GM21381 (cell line): ENCODE data around the gene STOML1.
A peak's percentile ranks its signal among the peaks of the same experiment; 100 is the strongest.
"Not testable (repeated sequence)": the region's sequence is repeated elsewhere in the genome, so short reads cannot be mapped to it uniquely, and the experiment has no call there.

Source experiments
- ATAC-seq: cut with Tn5 transposase; IDR thresholded peaks from one replicate; pipeline ENCODE4 v1.9.1; 2021; ENCODE audit warnings: mild to moderate bottlenecking, moderate library complexity; ENCODE audit not compliant: unreplicated experiment

Gene STOML1

DNA sequence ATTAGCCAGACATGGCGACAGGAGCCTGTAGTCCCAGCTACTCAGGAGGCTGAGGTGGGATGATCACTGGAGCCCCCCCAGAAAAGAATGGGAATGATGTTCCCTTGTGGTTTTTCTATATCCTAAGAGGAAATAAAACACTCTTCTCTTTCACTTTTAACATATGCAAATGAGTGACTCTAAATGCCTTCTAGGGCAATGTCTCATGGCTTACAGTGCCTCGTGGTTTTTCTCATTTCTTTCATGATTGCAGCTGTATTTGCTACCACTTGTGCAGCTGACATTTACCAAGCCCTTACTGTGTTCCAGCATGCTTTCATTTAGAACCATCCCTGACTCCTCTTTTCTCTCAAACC lies 26.4 kb downstream of the STOML1 start:
- peak; percentile 60 for ATAC-seq

DNA sequence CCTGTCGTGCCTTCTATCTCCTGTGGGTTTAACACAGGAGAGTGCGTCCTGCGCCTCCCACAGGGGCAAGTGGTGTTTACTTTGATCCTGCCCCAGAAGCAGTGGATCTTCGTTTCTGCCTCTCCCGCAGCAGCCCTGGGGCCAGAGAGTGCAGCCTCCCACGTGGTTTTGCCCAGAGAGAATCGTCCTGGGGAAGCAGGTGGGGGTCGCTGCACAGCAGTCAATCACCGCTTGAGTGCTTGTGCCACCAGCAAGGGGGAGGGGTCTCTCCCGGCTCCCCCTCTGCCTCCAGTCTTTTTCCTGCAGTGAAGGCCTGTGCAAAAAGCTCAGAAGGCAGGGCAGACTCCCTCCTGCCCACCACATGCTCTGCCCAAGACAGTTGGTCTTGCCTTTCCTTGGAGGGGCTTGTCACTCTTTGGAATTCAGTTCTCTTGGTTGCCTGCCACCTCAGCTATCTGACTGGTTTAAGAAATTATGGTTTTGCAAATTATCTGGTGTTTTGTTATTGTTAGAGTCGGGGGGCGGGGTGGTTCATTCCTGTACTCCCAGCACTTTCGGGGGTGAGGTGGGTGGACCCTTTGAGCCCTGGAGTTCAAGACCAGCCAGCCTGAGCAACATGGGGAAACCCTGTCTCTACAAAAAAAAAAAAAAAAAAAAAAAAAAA lies 26.9 kb downstream of the STOML1 start:
- peak; percentile 18 for ATAC-seq

DNA sequence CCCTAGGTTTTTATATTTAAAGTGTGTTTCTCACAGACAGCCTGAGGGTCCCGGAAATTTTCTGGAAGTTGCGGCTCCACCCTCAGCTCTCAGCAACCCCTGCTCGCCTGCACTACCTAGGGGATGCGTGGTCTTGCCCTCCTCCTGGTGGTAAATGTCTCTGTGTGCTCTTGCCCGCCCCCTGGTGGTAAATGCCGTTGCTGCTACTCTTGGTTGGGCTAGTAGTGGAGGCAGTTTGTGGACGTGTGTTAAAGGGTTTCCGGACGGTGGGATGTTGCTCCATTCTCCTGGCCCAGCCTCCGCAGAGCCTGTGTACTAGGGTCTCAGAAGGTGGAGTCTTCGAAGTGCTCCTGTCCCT lies 27.4 kb downstream of the STOML1 start:
- no peak for ATAC-seq

DNA sequence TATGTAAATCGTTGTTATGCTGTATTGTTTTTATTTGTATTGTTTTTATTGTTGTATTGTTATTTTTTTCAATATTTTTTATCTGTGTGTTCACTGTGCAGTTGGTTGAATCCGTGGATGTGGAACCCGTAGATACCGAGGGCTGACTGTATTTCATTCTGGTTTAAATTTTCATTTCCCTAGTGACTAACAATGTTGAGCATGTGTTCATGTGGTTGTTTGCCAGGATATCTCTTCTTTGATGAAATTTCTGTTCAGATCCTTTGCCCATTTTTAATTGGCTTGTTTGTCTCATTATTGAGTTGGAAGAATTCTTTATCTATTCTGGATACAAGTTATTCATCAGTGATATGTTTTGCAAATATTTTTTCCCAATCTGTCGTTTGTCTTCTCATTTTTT lies 29.7 kb downstream of the STOML1 start:
- ATAC-seq, result no peak

DNA sequence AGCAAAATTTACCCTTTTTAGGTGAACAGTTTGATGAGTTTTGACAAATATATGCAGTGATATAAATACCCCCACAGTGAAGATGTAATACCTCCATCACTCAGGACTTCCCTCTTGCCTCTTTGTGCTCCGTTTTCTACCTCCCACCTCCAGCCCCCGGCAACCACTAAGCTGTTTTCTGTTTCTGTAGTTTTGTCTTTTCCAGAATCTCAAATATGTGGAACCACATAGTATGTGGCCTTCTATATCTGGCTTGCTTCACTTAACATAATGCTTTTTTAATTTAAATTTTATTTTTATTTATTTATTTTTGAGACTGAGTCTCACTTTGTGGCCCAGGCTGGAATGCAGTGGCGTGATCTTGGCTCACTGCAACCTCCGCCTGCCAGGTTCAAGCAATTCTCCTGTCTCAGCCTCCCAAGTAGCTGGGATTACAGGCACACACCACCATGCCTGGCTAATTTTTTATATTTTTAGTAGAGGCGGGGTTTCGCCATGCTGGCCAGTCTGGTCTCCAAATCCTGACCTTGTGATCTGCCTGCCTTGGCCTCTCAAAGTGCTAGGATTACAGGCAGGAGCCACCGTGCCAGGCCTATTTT lies 31.5 kb downstream of the STOML1 start:
- not testable (repeated sequence) for ATAC-seq

DNA sequence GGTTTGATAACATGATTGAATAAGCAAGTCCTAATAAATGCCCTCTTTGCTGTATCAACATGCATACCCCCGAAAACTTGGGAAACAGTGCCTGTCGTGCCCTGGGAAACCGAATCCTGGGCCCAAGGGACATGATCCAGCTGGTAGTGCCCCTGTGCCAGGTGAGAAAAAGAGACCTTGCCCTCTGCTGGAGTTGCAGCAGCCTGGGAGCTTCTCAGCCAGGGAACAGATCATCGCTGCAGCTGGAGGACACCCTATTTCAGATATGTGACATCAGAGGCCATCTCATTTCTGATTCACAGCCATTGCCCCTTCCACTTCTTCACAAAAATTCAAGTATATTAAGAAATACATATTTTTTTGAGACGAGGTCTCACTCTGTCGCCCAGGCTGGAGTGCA lies 32.3 kb downstream of the STOML1 start:
- ATAC-seq, result no peak

DNA sequence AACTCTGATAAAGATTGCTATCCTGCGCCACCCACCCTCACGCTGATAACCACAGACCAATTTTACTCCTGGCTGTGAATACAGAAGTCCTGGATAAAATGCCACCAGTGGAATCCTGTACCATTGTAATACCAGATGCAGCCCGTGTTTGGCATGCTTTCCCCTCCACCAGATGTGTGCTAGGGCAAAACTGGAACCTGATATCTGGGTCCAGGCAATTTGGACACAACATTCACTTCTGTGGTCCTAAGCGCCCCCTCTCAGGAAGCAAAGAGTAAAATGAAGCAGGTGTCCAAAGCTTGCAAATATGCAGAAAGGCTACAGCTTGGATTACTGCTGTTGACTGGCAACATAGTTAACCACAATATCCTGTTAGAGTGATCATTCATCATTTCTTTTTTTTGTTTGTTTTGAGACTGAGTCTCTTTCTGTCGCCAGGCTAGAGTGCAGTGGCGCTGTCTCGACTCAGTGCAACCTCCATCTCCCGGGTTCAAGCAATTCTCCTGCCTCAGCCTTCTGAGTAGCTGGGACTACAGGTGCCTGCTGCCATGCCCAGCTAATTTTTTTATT lies 33.0 kb downstream of the STOML1 start:
- ATAC-seq, result no peak

DNA sequence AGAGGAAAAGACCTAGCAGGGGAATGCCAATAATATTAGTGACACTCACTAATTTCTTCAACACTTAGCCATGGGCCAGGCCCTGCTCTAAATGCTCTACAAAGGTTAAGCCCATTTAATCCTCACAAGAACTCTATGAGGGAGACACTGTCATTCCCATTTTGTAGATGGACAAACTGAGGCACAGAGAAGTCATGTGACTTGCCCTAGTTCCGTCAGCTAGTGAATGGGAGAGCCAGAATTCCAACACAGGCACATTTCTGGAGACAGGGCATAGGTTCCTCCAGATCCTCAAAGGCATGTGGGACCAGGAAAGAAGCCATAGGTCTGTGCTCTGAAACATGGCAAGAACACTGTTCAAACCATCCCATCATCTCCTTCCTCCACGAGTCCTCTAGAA lies 34.3 kb downstream of the STOML1 start:
- ATAC-seq, result no peak

DNA sequence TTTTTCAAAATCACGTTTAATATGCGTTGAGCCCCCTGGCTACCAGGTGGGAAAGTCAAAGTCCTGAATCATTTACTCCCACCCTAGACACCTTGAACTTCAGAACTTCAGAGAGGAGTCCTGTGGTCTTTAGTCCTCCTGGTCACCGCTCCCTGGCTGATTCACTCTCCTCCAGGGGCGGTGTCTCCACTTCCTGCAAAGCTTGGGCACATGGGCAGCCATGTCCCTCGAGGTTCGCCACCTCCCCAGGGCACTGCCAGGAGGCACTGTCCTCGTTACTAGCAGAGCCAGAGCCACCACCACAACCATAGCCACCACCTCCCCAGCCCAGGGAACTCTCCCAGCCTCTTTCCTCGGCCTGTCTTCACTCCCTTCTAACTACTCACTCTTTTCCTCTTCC lies 34.8 kb downstream of the STOML1 start:
- no peak for ATAC-seq

DNA sequence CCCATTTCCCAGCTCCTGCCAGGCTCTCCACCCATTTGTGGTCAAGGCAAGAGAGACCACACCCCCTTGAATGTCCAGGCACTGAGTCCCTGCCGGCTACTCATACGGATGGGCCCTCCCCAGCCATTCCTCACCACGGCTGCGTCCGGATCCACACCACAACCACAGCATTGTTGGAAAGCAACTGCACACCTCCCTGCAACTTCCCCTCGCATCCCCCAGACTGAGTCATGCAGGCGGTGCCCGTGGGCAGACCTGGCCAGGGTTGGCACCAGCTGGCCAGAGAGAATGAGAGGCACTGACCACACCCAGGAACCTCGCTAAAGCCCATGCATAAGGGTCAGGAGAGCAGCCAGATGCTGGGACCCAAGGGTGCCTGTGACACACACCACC lies 35.4 kb downstream of the STOML1 start:
- no peak for ATAC-seq

DNA sequence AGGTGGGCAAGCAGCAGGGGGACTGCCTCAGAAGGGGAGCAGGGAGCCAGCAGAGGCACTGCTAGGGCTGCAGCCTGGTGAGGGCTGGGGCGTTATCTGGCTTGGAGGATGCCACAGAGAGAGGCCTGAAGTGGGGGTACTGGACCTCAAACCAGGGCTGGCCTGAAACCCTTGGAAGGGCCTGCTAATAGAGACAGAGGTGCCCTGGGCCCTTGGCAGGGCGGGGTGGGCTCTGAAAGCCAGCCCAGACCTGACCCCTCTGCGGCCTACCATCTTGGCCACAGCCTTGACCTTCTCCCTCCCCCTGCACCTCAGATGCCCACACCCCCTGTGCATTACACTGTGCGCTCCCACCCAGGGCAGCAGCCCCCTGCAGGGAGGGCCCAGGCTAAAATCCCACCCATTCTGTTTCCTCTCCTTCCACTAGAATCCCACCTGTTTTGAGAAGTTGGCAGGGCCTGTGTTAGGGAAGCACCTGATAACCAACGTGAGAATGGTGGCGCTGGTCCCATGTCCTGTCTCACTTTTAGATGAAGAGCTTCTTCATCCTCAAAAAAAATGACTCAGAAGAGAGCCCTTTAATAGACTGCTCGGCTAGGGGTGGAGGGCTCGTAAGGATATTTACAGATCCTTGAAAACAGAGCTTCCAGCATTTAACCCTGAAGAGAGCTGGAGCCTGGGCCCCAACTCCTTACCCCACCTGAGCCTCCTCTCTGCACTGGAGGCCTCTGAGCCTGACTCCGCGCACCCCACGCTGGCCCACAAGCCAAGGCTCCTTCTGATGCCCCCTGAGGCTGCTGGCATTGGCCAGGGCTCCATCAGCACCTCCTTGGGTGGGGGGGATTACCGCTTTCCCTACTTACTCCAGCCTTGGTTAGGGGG lies 36.0 kb downstream of the STOML1 start:
- ATAC-seq, result no peak

DNA sequence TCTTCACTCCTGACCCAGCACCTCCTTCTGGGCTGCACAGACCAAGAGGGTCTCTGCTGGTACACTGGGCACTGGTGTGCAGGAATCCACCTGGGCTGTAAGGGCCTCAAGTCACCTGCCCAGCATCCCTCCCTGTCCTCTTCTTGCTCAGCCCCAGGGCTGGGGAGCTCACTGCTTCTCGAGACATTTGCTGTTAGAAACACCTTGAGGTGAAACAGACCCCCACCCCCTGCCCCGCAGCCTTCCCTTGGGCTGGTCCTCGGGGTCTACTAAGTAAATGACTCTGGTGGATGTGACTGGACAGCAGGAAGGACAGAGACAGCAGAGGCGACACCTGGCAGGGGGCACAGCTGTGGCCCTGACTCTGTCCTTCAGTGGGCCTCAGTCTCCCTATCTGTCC lies 36.8 kb downstream of the STOML1 start:
- no peak for ATAC-seq

DNA sequence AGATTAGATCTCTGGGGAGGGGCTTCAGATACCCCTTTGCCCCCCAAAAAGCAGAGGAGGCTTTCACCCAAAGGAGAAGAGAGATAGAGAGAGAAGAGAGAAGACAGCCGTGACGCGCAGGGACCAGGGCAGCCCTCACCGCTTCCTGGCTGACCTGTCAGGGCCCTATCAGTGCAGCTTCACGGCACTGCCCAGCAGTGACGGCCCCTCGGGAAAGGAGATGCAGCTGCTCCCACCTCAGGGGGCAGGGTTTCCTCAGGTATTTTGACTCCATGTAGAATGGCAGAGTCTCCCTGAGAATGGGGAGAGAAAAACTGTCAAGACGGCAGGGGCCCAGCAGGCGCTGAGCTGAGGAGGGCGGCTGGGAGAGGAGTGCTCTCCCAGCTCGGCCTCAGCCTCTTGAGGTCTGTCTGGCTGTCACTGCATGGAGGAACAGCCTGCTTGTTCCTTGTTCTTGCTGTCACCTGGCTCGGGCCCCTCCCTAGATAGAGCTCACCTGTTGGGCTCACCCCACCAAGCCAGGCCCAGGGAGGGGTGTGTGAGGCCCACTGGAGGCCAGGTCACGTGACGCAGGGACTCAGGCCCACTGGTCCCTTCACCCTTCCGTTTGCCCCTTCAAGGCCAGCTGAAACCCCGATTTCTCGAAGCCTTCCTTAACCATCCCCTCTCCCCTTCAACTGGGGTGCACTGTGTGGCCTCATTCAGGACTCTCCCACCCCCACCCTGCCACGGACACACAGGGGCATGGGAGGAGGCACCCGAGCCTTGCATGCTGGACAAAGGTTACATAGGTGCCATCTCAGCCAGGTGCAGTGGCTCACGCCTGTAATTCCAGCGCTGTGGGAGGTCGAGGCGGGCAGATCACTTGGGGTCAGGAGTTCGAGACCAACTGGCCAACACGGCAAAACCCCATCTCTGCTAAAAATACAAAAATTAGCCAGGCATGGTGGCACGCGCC lies 37.6 kb downstream of the STOML1 start:
- no peak for ATAC-seq

DNA sequence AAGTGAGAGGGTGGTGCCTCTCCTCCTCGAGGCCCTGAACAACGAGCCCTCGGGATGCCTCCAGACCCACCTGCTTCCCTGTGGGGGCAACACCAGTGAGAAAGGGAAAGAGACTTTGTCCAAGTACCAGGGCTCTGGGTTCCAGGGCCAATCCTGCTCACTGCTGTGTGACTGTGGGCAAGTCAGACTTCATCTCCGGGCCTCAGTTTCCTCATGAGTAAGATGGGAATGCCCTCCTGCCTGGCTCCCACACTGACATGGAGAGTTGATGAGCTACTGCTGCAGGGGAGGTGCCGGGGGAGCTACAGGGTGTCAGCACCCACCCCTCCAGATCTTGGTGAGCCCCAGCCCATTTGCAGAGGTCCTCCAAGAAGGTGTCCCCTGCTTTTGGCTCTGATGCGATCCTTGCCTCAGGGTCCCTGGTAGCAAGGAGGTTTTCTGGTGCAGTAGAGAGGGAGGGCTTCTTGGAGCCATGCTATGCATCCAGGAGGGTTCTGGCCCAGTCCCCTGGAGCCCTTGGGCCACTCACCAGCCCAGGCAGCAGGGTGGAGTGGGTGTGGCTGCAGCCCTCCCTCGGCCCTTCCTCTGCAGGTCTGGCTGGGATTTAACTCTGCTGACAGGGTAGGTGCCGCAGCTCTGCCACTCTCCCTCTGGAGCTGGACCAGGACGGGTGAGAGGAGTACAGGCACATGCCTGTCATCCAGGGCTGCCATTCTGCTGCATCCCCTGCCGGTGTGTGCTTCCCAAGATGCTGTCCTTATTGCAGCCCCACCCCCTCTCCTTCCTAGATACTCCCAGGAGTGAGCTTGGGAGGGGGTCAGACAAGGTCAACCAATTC lies 39.0 kb downstream of the STOML1 start:
- no peak for ATAC-seq

DNA sequence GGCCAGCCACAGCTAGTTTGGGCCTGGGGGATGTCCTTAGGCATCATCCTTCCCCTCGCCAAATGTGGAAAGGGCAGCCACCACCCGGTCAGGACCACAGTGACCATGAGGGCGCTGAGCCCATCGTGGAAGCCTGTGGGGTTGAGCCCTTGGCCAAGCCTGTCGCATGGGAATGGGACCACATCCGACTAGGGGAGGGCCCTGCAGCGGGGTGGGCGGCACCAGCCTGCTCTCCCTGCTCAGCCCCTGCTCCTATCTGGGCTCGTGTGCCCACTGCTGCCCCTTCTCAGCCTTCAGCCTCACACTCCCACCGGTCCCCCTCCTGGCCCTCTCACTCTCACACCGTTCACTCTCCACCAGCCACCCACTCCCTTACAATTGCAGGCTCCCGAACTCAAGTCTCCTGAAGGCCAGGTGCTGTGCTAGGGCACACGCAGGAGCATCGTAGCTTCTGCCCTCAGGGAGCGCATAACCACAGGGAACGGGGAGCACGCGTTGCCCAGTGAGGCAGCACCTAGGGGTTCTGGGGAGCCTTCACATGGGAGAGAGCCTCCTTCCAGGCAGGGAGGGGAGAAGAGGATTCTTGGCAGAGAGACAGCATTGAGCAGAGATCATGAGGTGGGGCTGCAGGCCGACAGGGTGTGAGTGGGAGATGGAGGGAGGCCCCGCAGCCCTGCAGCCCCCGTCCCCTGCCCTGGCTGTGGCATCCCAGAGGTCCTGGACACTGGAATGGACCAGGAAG lies 39.8 kb downstream of the STOML1 start:
- ATAC-seq, result no peak

DNA sequence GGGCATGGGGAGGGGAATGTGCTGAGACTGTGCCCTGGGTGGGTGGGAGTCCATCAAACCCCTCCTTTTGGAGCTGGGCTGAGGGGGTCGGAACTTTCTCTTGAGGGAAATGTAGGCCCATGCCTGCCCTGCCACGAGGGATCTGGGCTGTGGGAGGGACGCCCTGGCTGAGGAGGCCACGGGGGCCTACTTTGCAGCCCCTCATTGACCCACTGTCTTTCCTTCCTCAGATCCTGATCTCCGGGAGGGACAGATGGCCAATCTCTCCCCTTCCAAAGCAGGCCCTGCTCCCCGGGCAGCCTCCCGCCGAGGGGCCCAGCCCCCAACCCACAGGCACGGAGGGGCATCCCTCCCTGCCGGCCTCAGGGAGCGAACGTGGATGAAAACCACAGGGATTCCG lies 40.5 kb downstream of the STOML1 start:
- no peak for ATAC-seq

DNA sequence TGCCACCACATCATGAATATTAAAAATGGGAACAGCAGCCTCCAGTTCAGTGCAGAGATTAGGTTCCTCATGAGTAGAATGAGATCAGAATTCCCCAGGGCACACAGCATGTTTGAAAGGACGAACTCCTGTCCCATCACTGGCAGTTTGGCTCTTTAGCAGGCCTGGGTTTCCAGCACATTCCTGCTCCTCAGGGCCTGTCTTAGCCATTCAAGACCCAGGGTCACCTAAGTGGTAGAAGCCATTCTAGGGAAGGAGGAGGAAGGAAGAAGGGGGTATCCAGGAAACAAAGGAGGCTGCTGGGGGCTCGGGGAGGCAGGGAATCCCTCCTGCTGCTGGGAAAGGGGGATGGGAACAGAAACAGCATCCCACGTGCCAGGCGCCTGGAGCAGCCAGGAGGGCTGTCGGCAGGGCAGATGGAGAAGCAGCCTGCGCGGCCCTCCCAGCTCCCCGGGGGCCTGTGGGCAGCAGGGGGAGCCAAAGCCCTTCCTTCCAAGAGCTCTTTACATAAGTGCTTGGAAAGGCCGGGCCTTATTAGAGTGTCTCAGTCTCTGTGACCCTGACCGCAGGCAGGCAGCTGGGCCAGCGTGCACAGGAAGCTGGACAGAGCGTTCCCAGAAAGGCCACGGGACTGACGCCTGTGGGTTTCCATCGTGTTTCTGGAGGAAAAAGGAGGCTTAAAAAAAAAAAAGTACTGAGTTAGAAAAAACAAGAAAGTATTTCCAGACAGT lies 41.1 kb downstream of the STOML1 start:
- no peak for ATAC-seq

DNA sequence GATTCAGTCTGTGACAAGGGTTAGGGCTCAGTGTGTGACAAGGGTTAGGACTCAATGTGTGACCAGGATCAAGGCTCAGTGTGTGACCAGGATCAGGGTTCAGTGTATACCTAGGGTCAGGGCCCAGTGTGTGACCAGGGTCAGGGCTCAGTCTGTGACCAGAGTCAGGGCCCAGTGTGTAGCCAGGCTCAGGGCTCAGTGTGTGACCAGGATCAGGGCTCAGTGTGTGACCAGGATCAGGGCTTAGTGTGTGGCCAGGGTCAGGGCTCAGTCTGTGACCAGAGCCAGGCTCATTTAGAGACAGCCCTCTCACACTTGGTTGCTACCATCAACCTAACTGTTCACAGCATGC lies 41.6 kb downstream of the STOML1 start:
- no peak for ATAC-seq

DNA sequence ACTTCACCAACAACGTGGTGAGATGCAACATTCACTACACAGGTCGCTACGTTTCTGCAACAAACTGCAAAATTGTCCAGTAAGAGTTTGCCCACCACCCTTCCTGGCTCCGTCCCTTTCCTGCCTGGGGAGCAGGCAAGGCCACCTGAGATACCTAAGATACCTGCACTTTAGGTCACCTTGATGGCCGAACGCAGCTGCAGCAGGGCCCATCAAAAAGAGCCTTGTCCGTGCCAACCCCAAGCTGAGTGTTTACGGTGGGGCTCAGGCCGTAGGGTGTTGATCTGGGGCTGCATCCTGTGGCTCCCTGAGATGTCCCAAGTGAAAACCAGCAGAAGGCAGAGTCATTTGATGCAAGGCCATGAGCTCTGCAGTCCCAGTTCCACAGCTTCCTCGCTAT lies 42.6 kb downstream of the STOML1 start:
- ATAC-seq, result no peak
